ENCODE results near the gene FAM90A26. TPM values are rescaled to one million over a fixed set of nuclear protein-coding genes. Genes with fewer than 3 reads are reported as not detected.
"Not testable (repeated sequence)": the region's sequence is repeated elsewhere in the genome, so short reads cannot be mapped to it uniquely, and the experiment has no call there.

The FAM90A26 gene
- total and polyA plus RNA-seq, 2 donors from 2014 or later: not detected

DNA sequence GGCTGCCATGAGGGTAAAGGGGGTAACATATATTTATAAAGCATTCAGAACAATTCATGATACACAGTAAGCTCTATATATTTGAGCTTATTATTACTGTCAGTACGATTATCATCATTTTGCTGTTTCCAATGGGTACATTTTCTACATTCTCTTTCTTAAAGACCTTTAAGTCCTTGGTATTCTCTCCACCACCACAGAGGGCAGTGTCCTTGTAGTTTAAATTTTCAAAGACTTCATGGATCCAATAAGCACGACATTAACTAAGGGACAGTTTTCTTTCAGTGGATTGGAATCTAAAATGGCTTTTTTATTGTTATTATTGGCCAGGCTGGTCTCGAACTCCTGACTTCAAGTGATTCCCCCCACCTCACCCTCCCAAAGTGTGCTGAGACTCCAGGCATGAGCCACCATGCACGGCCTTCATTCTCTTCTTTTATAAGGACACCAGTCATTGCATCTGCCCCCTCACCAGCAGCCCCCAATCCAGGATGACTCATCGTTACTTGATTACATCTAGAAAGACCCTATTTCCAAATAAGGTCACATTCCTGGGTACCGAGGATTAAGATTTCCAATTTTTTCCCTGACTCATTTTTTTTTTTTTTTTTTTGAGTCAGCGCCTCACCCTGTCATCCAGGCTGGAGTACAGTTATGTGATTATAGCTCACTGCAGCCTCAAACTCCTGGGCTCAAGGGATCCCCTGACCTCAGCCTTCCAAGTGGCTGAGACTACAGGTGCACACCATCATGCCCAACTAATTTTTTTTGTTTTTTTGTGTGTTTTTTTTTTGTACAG lies 21.4 kb upstream of the FAM90A26 start:
- H3K4me3 ChIP-seq (ENCODE audit: low read length in 3 of 3); FAIRE-seq; H3K9me3 ChIP-seq (ENCODE audit: control insufficient read depth in 2 of 3, insufficient read depth in 1 of 3, low read length in 3 of 3); H3K9ac ChIP-seq (ENCODE audit: low read length in 3 of 3); DNase-seq; H3K27ac ChIP-seq (ENCODE audit: low read depth in 2 of 2, low read length in 2 of 2); intact Hi-C loops (cut with DNase I); H3K27me3 ChIP-seq (ENCODE audit: control insufficient read depth, insufficient read depth, low read length); H3K4me1 ChIP-seq (ENCODE audit: control insufficient read depth in 2 of 3, insufficient read depth in 2 of 3, low read depth in 1 of 3, low read length in 3 of 3); H3K36me3 ChIP-seq (ENCODE audit: control insufficient read depth in 2 of 3, insufficient read depth in 3 of 3, low read length in 3 of 3): not testable (repeated sequence)

GRCh38 chr4:9151809-9152179 lies 18.4 kb upstream of the FAM90A26 start:
- H3K27me3 ChIP-seq (ENCODE audit: control insufficient read depth, insufficient read depth, low read length); intact Hi-C loops (cut with DNase I); H3K9me3 ChIP-seq (ENCODE audit: control insufficient read depth in 2 of 3, insufficient read depth in 1 of 3, low read length in 3 of 3); FAIRE-seq; H3K4me1 ChIP-seq (ENCODE audit: control insufficient read depth in 2 of 3, insufficient read depth in 2 of 3, low read depth in 1 of 3, low read length in 3 of 3); H3K36me3 ChIP-seq (ENCODE audit: control insufficient read depth in 2 of 3, insufficient read depth in 3 of 3, low read length in 3 of 3): not testable (repeated sequence)
- peak overlapping the region; percentile 70 to 78 (median 71) for H3K4me3 ChIP-seq (ENCODE audit: low read length in 3 of 3)
- H3K9ac ChIP-seq (ENCODE audit: low read length in 3 of 3): peak overlapping the region; percentile 47 to 68 (median 55)
- H3K27ac ChIP-seq (ENCODE audit: low read depth in 2 of 2, low read length in 2 of 2): peak overlapping the region; percentile 73 to 87
- DNase-seq: peak in 1 of 5 donors; percentile 57

DNA sequence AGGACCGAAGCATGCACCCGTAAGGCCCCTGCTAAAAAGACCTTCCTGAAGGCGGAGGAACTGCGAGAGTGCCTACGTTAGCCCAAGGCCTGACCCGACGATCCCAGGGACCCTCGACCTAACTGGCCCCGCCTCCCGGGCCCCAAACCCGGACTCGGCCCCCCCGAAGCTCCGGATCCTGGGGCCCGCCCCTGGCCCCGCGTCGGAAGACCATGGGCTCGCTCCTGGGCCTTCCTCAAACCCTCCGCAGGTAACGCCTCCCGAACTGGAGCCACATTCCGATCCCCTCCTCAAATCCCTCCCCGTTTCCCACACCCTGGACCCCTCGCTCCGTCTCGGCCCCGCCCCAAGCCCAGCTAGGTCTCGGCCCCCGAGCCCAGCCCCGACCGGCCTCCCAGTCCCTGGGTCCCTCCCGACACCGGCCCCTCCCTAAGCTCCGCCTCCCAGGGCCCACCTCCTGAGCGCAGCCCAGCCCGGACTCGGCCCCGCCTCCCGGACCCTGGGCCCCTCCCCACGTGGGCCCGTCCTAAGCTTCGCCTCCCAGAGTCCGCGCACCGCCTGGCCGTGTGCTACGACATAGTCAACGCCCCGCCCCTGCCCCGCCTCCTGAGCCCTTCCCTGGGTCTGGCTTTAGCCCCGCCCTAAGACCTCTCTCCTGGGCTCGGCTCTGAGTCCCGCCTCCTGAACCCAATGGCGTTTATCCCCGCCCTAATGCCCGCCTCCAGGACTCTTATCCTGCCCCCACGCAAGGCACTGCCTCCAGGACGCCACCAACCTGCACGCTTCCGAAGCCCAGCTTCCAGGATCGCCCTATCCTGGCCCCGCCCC lies 17.8 kb upstream of the FAM90A26 start:
- intact Hi-C loops (cut with DNase I); H3K36me3 ChIP-seq (ENCODE audit: control insufficient read depth in 2 of 3, insufficient read depth in 3 of 3, low read length in 3 of 3); H3K27me3 ChIP-seq (ENCODE audit: control insufficient read depth, insufficient read depth, low read length); H3K4me1 ChIP-seq (ENCODE audit: control insufficient read depth in 2 of 3, insufficient read depth in 2 of 3, low read depth in 1 of 3, low read length in 3 of 3); H3K9me3 ChIP-seq (ENCODE audit: control insufficient read depth in 2 of 3, insufficient read depth in 1 of 3, low read length in 3 of 3): not testable (repeated sequence)
- Histone ChIP-seq H3K9ac (ENCODE audit: low read length in 3 of 3) (peak overlapping the region; percentile 47 to 68 (median 55)), H3K27ac (ENCODE audit: low read depth in 2 of 2, low read length in 2 of 2) (peak overlapping the region; percentile 73 to 87), H3K4me3 (ENCODE audit: low read length in 3 of 3) (peak overlapping the region; percentile 70 to 78 (median 71))
- peak; percentile 99 for FAIRE-seq
- peak; percentile 98 to 100 (median 98) for DNase-seq

- H3K9ac ChIP-seq (ENCODE audit: low read length in 3 of 3): peak overlapping the region in 1 of 3 donors; percentile 26
- DNase-seq: peak; percentile 99 to 100 (median 99)
- H3K27ac ChIP-seq (ENCODE audit: low read depth in 2 of 2, low read length in 2 of 2): peak overlapping the region; percentile 32 to 69
- H3K27me3 ChIP-seq (ENCODE audit: control insufficient read depth, insufficient read depth, low read length); H3K9me3 ChIP-seq (ENCODE audit: control insufficient read depth in 2 of 3, insufficient read depth in 1 of 3, low read length in 3 of 3); intact Hi-C loops (cut with DNase I); H3K4me1 ChIP-seq (ENCODE audit: control insufficient read depth in 2 of 3, insufficient read depth in 2 of 3, low read depth in 1 of 3, low read length in 3 of 3); H3K36me3 ChIP-seq (ENCODE audit: control insufficient read depth in 2 of 3, insufficient read depth in 3 of 3, low read length in 3 of 3); FAIRE-seq: not testable (repeated sequence)
- H3K4me3 ChIP-seq (ENCODE audit: low read length in 3 of 3): peak overlapping the region; percentile 36 to 63 (median 42)
- TF ChIP-seq, protein P1, sequence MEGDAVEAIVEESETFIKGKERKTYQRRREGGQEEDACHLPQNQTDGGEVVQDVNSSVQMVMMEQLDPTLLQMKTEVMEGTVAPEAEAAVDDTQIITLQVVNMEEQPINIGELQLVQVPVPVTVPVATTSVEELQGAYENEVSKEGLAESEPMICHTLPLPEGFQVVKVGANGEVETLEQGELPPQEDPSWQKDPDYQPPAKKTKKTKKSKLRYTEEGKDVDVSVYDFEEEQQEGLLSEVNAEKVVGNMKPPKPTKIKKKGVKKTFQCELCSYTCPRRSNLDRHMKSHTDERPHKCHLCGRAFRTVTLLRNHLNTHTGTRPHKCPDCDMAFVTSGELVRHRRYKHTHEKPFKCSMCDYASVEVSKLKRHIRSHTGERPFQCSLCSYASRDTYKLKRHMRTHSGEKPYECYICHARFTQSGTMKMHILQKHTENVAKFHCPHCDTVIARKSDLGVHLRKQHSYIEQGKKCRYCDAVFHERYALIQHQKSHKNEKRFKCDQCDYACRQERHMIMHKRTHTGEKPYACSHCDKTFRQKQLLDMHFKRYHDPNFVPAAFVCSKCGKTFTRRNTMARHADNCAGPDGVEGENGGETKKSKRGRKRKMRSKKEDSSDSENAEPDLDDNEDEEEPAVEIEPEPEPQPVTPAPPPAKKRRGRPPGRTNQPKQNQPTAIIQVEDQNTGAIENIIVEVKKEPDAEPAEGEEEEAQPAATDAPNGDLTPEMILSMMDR (IDR thresholded peaks at IDR 0.05; ENCODE audit: borderline replicate concordance, extremely low read depth, insufficient read depth): peak; percentile 20
Measured at GRCh38 chr4:9153008-9153570, 17.1 kb upstream of the FAM90A26 start.

DNA sequence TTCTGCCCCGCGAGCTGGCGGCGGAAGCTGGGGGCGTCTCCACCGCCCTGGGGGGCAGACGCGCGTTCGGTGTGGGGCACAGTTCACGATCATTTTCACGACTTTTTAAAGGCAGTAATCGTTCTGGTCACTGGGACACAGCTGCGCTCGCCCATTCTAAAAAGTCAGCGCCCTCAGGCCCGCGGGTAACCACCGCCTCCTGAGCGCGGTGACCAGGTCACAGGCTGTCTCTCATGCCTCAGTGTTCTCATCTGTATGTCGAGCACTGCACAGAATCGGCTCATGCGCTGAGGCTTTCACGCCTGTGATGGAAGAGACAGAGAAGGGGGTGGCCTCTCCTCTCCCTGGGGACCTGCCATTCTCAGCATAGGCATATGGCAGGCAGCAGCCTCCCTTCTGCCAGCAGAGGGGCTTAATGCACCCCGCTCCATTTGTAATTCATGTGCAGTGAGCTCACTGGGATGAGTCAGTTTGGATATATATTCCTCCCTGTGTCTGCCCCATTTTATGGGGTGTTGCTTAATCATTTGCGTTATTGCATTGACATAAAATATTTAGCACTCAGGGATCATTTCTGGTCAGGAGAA lies 16.5 kb upstream of the FAM90A26 start:
- peak in 3 of 5 donors; percentile 25 to 39 (median 34) for DNase-seq
- H3K4me1 ChIP-seq (ENCODE audit: control insufficient read depth in 2 of 3, insufficient read depth in 2 of 3, low read depth in 1 of 3, low read length in 3 of 3); H3K36me3 ChIP-seq (ENCODE audit: control insufficient read depth in 2 of 3, insufficient read depth in 3 of 3, low read length in 3 of 3); FAIRE-seq; intact Hi-C loops (cut with DNase I); H3K27me3 ChIP-seq (ENCODE audit: control insufficient read depth, insufficient read depth, low read length); H3K9me3 ChIP-seq (ENCODE audit: control insufficient read depth in 2 of 3, insufficient read depth in 1 of 3, low read length in 3 of 3): not testable (repeated sequence)
- peak overlapping the region in 1 of 3 donors; percentile 26 for H3K9ac ChIP-seq (ENCODE audit: low read length in 3 of 3)
- H3K27ac ChIP-seq (ENCODE audit: low read depth in 2 of 2, low read length in 2 of 2): peak overlapping the region; percentile 32 to 69
- peak overlapping the region; percentile 21 to 63 (median 42) for H3K4me3 ChIP-seq (ENCODE audit: low read length in 3 of 3)

DNA sequence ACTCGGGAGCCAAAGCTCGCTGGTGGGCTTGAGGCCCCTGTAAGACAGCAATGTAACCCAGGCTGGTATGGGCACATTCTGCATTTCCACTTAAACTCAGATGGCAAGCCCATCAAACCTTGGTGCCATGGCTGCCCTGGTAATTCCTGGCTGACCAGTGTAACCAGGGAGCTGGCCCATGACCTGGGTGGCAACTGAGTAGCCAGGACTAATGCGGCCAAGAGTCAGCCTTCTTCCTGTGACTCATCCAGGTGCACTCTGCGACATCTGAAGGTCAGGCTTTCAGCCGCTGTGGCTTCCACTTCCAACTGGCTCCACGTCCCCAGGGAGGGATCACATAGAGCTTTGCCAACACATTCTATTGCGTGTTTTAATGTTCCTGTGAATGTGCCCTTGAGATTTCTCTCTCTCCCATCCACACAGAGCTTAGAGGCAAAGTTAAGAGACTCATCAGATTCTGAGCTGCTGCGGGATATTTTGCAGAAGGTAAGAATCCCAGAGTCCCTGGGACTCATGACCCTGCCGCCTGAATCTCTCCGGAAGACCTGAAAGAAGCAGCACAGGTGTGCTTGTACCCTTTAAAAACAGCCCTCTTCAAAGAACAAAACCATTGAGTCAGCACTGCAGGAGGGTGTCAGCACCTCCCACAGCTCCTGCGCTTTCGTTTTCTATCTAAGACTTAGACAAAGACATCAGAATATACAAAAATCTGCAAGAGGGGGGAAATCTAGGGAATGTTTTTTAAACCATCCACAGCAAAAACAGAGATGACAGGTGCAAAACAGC lies 14.9 kb upstream of the FAM90A26 start:
- H3K4me1 ChIP-seq (ENCODE audit: control insufficient read depth in 2 of 3, insufficient read depth in 2 of 3, low read depth in 1 of 3, low read length in 3 of 3); H3K27ac ChIP-seq (ENCODE audit: low read depth in 2 of 2, low read length in 2 of 2); H3K4me3 ChIP-seq (ENCODE audit: low read length in 3 of 3); intact Hi-C loops (cut with DNase I); H3K9ac ChIP-seq (ENCODE audit: low read length in 3 of 3); FAIRE-seq; H3K9me3 ChIP-seq (ENCODE audit: control insufficient read depth in 2 of 3, insufficient read depth in 1 of 3, low read length in 3 of 3); H3K36me3 ChIP-seq (ENCODE audit: control insufficient read depth in 2 of 3, insufficient read depth in 3 of 3, low read length in 3 of 3); H3K27me3 ChIP-seq (ENCODE audit: control insufficient read depth, insufficient read depth, low read length): not testable (repeated sequence)
- DNase-seq: peak in 1 of 5 donors; percentile 58
